HG02870 (cell line): Measurements from ENCODE around the gene SF3A2.

Source experiments
- ATAC-seq: cut with Tn5 transposase; IDR thresholded peaks from one replicate; pipeline ENCODE4 v1.9.1; 2021; ENCODE audit warnings: mild to moderate bottlenecking, moderate library complexity; ENCODE audit not compliant: unreplicated experiment

The SF3A2 gene

GRCh38 chr19:2226051-2226839, 10.4 kb upstream of the SF3A2 start:
- ATAC-seq, result no peak

GRCh38 chr19:2226840-2227360, 9.7 kb upstream of the SF3A2 start:
- ATAC-seq, result no peak

DNA sequence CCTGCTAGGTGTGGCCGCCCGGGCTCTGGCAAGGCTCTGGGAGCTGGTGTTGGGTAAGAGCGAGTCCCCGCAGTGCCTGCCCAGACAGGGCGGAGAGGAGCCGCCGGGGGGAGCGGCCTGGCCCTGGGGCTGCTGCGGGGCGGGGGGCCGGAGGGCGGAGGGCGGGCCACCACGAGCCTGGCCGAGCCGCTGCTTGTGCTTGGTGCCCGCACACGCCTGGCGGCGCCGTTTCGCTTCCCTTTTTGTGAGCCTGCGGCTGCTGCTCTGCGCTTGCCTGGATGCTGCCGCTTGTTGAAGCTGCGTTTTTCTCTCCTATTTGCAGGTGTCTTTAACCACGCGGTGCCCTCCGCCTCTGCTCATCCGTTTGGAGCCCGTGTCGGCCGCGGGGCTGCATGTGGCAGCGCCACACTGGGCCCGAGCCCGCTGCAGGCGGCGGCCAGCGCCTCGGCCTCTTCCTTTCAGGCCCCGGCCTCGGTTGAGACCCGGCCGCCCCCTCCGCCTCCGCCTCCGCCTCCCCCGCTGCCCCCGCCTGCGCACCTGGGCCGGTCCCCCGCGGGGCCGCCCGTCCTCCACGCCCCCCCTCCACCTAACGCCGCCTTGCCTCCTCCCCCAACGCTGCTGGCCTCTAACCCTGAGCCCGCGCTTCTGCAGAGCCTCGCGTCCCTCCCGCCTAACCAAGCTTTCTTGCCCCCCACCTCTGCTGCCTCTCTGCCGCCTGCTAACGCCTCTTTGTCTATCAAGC, 9.0 kb upstream of the SF3A2 start:
- ATAC-seq, result no peak

- no peak for ATAC-seq
Measured at GRCh38 chr19:2228157-2229030, 8.2 kb upstream of the SF3A2 start.

DNA sequence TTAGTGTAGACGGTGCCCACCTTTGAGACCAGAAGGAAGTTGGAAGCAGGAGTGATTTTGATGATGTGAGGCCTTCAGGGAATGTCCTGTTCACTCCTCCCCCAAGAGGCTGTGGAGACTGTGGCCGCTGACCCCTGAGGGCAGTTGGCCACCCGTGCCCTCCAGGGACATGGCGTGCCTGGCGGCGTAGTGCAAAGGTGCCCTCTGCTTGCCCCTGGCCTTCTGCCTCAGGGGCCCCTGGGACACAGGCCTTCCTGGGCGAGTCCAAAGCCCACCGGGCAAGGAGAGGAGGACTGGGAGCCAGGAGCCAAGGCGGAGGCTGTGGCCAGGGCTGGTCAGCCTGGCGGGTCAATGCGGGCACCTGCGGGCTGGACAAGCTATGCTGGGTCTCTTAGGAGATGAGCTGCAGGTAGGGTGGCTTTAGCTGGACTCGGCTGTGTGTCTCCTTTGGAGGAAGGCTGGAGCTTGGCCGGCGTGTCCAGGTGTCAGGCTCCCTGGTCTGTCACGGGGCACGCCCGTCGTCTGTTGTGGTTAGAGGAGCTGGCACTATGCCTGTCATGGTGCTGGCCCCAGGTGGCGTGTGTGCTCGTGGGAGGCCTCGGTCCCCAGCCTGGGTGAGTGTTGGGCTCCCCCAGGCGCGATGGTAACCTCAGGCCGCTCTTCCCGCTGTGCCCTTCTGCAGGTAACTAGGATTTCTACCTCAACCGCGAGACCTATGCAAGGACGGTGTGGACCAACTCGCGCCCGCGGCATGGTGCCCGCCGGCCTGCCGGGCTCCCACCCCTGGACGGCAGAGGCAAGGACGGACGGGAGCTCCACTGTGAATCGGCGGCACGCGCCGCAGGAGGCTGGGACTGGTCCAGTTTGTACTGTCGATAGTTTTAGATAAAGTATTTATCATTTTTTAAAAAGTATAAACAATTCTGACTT, 7.3 kb upstream of the SF3A2 start:
- ATAC-seq, result no peak

DNA sequence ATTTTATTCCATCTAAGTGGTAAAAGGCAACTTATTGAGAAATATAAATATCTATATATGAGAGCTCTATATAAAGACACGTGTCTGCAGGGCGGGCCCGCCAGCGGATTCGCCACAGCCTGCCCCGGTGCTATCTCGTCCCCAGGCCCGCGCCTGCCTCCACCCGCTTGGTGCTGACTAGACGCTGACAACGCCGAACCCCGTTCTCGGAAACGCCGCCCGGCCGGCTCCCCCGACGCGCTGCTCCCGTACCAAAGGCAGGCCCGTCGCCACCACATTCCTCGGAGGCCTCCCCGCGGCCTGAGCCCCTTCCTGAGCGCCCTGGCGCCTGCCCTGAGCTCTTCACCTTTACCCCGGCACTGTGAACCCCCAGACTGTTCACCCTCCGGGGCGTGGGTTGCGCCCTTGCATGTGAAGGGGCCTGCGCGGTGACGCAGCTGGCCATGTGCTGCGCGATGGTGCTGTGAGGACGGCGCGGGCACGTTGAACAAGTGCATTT, 6.5 kb upstream of the SF3A2 start:
- ATAC-seq, result no peak

GRCh38 chr19:2230807-2231533, 5.7 kb upstream of the SF3A2 start:
- ATAC-seq, result no peak

GRCh38 chr19:2231621-2232221, 4.9 kb upstream of the SF3A2 start:
- no peak for ATAC-seq

GRCh38 chr19:2232286-2233151, 4.1 kb upstream of the SF3A2 start:
- ATAC-seq, result no peak

GRCh38 chr19:2233601-2234280, 2.9 kb upstream of the SF3A2 start:
- ATAC-seq, result no peak

GRCh38 chr19:2234996-2235380, 1.6 kb upstream of the SF3A2 start:
- no peak for ATAC-seq

- ATAC-seq, result no peak
Measured at GRCh38 chr19:2235381-2236063, 1.1 kb upstream of the SF3A2 start.

- no peak for ATAC-seq
Measured at GRCh38 chr19:2236064-2236313, 635 bp upstream of the SF3A2 start.

GRCh38 chr19:2237051-2237868, 636 bp downstream of the SF3A2 start:
- ATAC-seq, result no peak

- no peak for ATAC-seq
Measured at GRCh38 chr19:2237869-2238153, 1.2 kb downstream of the SF3A2 start.

DNA sequence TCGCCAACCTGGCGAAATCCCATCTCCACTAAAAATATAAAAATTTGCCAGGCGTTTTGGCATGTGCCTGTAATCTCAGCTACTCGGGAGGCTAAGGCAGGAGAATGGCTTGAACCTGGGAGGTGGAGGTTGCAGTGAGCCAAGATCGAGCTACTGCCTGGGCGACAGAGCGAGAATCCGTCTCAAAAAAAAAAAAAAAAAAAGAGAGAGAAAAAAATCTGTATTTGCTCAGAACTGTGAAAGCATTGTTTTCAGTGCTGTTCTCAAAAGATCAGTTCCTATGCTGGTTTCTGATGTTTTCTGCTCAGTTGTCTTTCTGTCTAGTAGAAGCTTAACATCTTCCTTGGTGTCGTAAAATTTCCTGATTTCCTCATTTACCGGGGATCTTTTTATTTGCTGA, 2.5 kb downstream of the SF3A2 start:
- ATAC-seq, result no peak
